ENCODE measurements around the gene SMC5.
A peak's percentile ranks its signal among the peaks of the same experiment; 100 is the strongest.

SMC5 gene

GRCh38 chr9:70297141-70297540 is 38.4 kb downstream of the SMC5 start:
- H2AFZ ChIP-seq (ENCODE audit: low read depth, low read length): no peak overlapping the region
- peak; percentile 44 for DNase-seq
- peaks cover 4 to 86% of the 10 kb centered on the region in 2 experiments for H3K36me3 ChIP-seq (ENCODE audit: control insufficient read depth in 1 of 2, insufficient read depth in 2 of 2, low read depth in 1 of 2, low read length in 2 of 2)
- H3K79me1 ChIP-seq (replicated peaks; ENCODE audit: low read length, poor library complexity, severe bottlenecking): peaks cover 6% of the 10 kb centered on the region
- H3K4me1 ChIP-seq (ENCODE audit: control insufficient read depth, insufficient read depth, low read depth, low read length): no peaks in the 10 kb centered on the region
- no peak overlapping the region for H3K4ac ChIP-seq (ENCODE audit: low read depth in 1 of 2, low read length in 2 of 2)
- no peak overlapping the region for H2BK120ac ChIP-seq (ENCODE audit: low read depth, low read length)
- no peak overlapping the region for H2BK12ac ChIP-seq (ENCODE audit: low read length in 2 of 2)
- H3K4me2 ChIP-seq (ENCODE audit: low read length, poor library complexity, severe bottlenecking): no peak overlapping the region
- H3K14ac ChIP-seq (ENCODE audit: low read length in 2 of 2): no peak overlapping the region
- no peak overlapping the region for H2BK15ac ChIP-seq (ENCODE audit: low read depth, poor library complexity, severe bottlenecking)
- no peak overlapping the region for H4K91ac ChIP-seq (ENCODE audit: low read length)
- no peak overlapping the region for H3K9ac ChIP-seq (ENCODE audit: low read length)
- H3K23ac ChIP-seq (ENCODE audit: low read length in 2 of 2): no peak overlapping the region
- peaks cover 4% of the 10 kb centered on the region for H3K9me3 ChIP-seq (ENCODE audit: control insufficient read depth, low read length)
- no peak overlapping the region for H4K8ac ChIP-seq (ENCODE audit: low read length)
- H3K27me3 ChIP-seq (ENCODE audit: control insufficient read depth in 1 of 2, insufficient read depth in 1 of 2, low read length in 2 of 2): no peaks in the 10 kb centered on the region
- WGBS: 60% methylated on average over 1 of the region's 1 CpG
- H3K27ac ChIP-seq (ENCODE audit: low read length, poor library complexity, severe bottlenecking): no peak overlapping the region
- no peak overlapping the region for H2BK5ac ChIP-seq (ENCODE audit: low read depth, low read length, poor library complexity, severe bottlenecking)
- no peak overlapping the region for H3K18ac ChIP-seq (ENCODE audit: low read depth in 1 of 2, low read length in 2 of 2)
- H2AK5ac ChIP-seq (ENCODE audit: low read length, severe bottlenecking): no peak overlapping the region
- H3K4me3 ChIP-seq (ENCODE audit: insufficient read depth in 1 of 2, low read depth in 1 of 2, low read length in 2 of 2): no peak overlapping the region

DNA sequence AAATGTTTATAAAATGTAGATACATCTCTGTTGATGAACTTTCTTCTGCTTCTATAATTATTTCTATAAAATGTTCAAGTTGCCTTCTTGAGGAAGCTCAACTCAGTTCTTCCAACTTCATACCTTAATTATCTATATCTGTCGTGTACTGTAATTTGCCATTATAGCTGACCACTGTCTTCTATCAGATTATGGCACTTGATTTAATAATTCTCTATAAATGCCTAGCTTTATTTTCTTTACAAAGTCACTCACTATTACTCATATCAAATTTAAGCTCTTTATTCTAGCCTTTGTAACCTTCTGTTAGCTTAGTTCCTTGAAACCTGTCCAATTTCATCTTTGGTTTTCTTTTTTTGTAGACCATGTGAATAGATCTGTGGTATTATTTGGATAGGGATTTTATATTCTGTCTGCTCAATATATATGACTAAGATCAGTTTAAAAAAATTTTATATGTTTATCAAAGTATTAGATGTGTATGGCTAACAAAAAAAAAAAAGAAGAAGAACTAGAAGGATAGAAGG is 39.5 kb downstream of the SMC5 start:
- Histone ChIP-seq H3K4ac (ENCODE audit: low read depth in 1 of 2, low read length in 2 of 2) (no peak overlapping the region), H2BK15ac (ENCODE audit: low read depth, poor library complexity, severe bottlenecking) (no peak overlapping the region), H2AK5ac (ENCODE audit: low read length, severe bottlenecking) (no peak overlapping the region), H2BK120ac (ENCODE audit: low read depth, low read length) (no peak overlapping the region), H2BK12ac (ENCODE audit: low read length in 2 of 2) (no peak overlapping the region), H3K18ac (ENCODE audit: low read depth in 1 of 2, low read length in 2 of 2) (no peak overlapping the region), H3K36me3 (ENCODE audit: control insufficient read depth in 1 of 2, insufficient read depth in 2 of 2, low read depth in 1 of 2, low read length in 2 of 2) (peaks cover 10 to 75% of the 10 kb centered on the region in 2 experiments), H4K91ac (ENCODE audit: low read length) (no peak overlapping the region), H3K27me3 (ENCODE audit: control insufficient read depth in 1 of 2, insufficient read depth in 1 of 2, low read length in 2 of 2) (no peaks in the 10 kb centered on the region), H3K23ac (ENCODE audit: low read length in 2 of 2) (no peak overlapping the region), H3K9me3 (ENCODE audit: control insufficient read depth, low read length) (no peaks in the 10 kb centered on the region), H2AFZ (ENCODE audit: low read depth, low read length) (no peak overlapping the region), H3K4me1 (ENCODE audit: control insufficient read depth, insufficient read depth, low read depth, low read length) (no peaks in the 10 kb centered on the region), H3K79me1 (replicated peaks; ENCODE audit: low read length, poor library complexity, severe bottlenecking) (peaks cover 11% of the 10 kb centered on the region), H3K4me2 (ENCODE audit: low read length, poor library complexity, severe bottlenecking) (no peak overlapping the region), H3K14ac (ENCODE audit: low read length in 2 of 2) (no peak overlapping the region), H2BK5ac (ENCODE audit: low read depth, low read length, poor library complexity, severe bottlenecking) (no peak overlapping the region), H4K8ac (ENCODE audit: low read length) (no peak overlapping the region), H3K9ac (ENCODE audit: low read length) (no peak overlapping the region), H3K27ac (ENCODE audit: low read length, poor library complexity, severe bottlenecking) (no peak overlapping the region), H3K4me3 (ENCODE audit: insufficient read depth in 1 of 2, low read depth in 1 of 2, low read length in 2 of 2) (no peak overlapping the region)
- DNase-seq: no peak
- WGBS: 100% methylated on average over 1 of the region's 1 CpG

GRCh38 chr9:70303268-70303667 is 44.5 kb downstream of the SMC5 start:
- Histone ChIP-seq H3K4me3 (ENCODE audit: insufficient read depth in 1 of 2, low read depth in 1 of 2, low read length in 2 of 2) (no peak overlapping the region), H3K14ac (ENCODE audit: low read length in 2 of 2) (no peak overlapping the region), H2BK12ac (ENCODE audit: low read length in 2 of 2) (no peak overlapping the region), H3K4me1 (ENCODE audit: control insufficient read depth, insufficient read depth, low read depth, low read length) (no peaks in the 10 kb centered on the region), H2BK120ac (ENCODE audit: low read depth, low read length) (no peak overlapping the region), H2BK15ac (ENCODE audit: low read depth, poor library complexity, severe bottlenecking) (no peak overlapping the region), H3K18ac (ENCODE audit: low read depth in 1 of 2, low read length in 2 of 2) (no peak overlapping the region), H3K79me1 (replicated peaks; ENCODE audit: low read length, poor library complexity, severe bottlenecking) (peaks cover 11% of the 10 kb centered on the region), H4K91ac (ENCODE audit: low read length) (no peak overlapping the region), H3K4me2 (ENCODE audit: low read length, poor library complexity, severe bottlenecking) (no peak overlapping the region), H3K36me3 (ENCODE audit: control insufficient read depth in 1 of 2, insufficient read depth in 2 of 2, low read depth in 1 of 2, low read length in 2 of 2) (peaks cover 20 to 70% of the 10 kb centered on the region in 2 experiments), H2AK5ac (ENCODE audit: low read length, severe bottlenecking) (no peak overlapping the region), H3K9me3 (ENCODE audit: control insufficient read depth, low read length) (peaks cover 13% of the 10 kb centered on the region), H2BK5ac (ENCODE audit: low read depth, low read length, poor library complexity, severe bottlenecking) (no peak overlapping the region), H3K27me3 (ENCODE audit: control insufficient read depth in 1 of 2, insufficient read depth in 1 of 2, low read length in 2 of 2) (no peaks in the 10 kb centered on the region), H3K4ac (ENCODE audit: low read depth in 1 of 2, low read length in 2 of 2) (no peak overlapping the region), H2AFZ (ENCODE audit: low read depth, low read length) (no peak overlapping the region), H3K9ac (ENCODE audit: low read length) (no peak overlapping the region), H3K27ac (ENCODE audit: low read length, poor library complexity, severe bottlenecking) (no peak overlapping the region), H4K8ac (ENCODE audit: low read length) (no peak overlapping the region), H3K23ac (ENCODE audit: low read length in 2 of 2) (no peak overlapping the region)
- 100% methylated on average over 2 of the region's 5 CpGs for WGBS
- no peak for DNase-seq

DNA sequence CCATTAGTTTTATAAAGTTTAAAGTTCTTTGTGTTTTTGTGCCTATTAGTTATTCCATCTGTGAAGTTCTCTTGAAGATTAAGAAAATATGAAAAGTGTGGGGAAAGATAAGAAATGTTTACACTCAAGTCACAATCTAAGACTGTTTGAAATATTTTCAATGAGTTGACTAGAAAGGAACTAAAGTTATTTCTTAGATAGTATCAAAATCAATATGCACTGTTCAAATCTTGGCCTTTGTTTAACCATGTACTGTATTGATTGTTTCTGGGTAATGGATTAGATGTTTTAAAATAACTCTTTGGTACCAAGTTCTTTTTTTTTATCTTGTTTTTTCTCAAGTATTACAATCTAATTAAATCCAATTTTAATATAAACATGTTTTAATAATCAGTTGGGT is 46.0 kb downstream of the SMC5 start:
- Histone ChIP-seq H3K14ac (ENCODE audit: low read length in 2 of 2) (no peak overlapping the region), H4K8ac (ENCODE audit: low read length) (no peak overlapping the region), H3K23ac (ENCODE audit: low read length in 2 of 2) (no peak overlapping the region), H3K4me2 (ENCODE audit: low read length, poor library complexity, severe bottlenecking) (no peak overlapping the region), H2AFZ (ENCODE audit: low read depth, low read length) (no peak overlapping the region), H2AK5ac (ENCODE audit: low read length, severe bottlenecking) (no peak overlapping the region), H2BK15ac (ENCODE audit: low read depth, poor library complexity, severe bottlenecking) (no peak overlapping the region), H3K9me3 (ENCODE audit: control insufficient read depth, low read length) (peaks cover 13% of the 10 kb centered on the region), H3K9ac (ENCODE audit: low read length) (no peak overlapping the region), H2BK120ac (ENCODE audit: low read depth, low read length) (no peak overlapping the region), H2BK12ac (ENCODE audit: low read length in 2 of 2) (no peak overlapping the region), H3K36me3 (ENCODE audit: control insufficient read depth in 1 of 2, insufficient read depth in 2 of 2, low read depth in 1 of 2, low read length in 2 of 2) (peaks cover 23 to 66% of the 10 kb centered on the region in 2 experiments), H3K4me1 (ENCODE audit: control insufficient read depth, insufficient read depth, low read depth, low read length) (no peaks in the 10 kb centered on the region), H3K27ac (ENCODE audit: low read length, poor library complexity, severe bottlenecking) (no peak overlapping the region), H3K27me3 (ENCODE audit: control insufficient read depth in 1 of 2, insufficient read depth in 1 of 2, low read length in 2 of 2) (no peaks in the 10 kb centered on the region), H4K91ac (ENCODE audit: low read length) (no peak overlapping the region), H3K4ac (ENCODE audit: low read depth in 1 of 2, low read length in 2 of 2) (no peak overlapping the region), H3K79me1 (replicated peaks; ENCODE audit: low read length, poor library complexity, severe bottlenecking) (peaks cover 16% of the 10 kb centered on the region), H3K18ac (ENCODE audit: low read depth in 1 of 2, low read length in 2 of 2) (no peak overlapping the region), H2BK5ac (ENCODE audit: low read depth, low read length, poor library complexity, severe bottlenecking) (no peak overlapping the region), H3K4me3 (ENCODE audit: insufficient read depth in 1 of 2, low read depth in 1 of 2, low read length in 2 of 2) (no peak overlapping the region)
- no peak for DNase-seq

Measured in mesenchymal stem cell (in vitro differentiated cells and primary cell).